KMS-11 (cell line): ENCODE measurements around the gene FBLL1.
"Not testable (repeated sequence)": the region's sequence is repeated elsewhere in the genome, so short reads cannot be mapped to it uniquely, and the experiment has no call there.

ENCODE experiments used
- H2AFZ ChIP-seq: fragments of 200-600 bp; sonication (generic); 2 replicates; pipeline ENCODE4 v1.6.1; 2016; ENCODE audit warnings: antibody characterized with exemption, mixed run types, low read depth
- H3K27ac ChIP-seq: fragments of 200-600 bp; sonication (generic); 2 replicates; pipeline ENCODE4 v1.6.1; 2016; ENCODE audit warnings: mild to moderate bottlenecking, mixed run types
- H3K27me3 ChIP-seq: fragments of 200-600 bp; sonication (generic); 2 replicates; pipeline ENCODE4 v1.6.1; 2017; ENCODE audit warnings: mild to moderate bottlenecking, low read depth, mixed run types, moderate library complexity; ENCODE audit not compliant: insufficient read depth
- H3K36me3 ChIP-seq: fragments of 200-600 bp; sonication (generic); 2 replicates; pipeline ENCODE4 v1.6.1; 2017; ENCODE audit warnings: mild to moderate bottlenecking, mixed run types; ENCODE audit not compliant: insufficient read depth
- H3K4me1 ChIP-seq: fragments of 200-600 bp; sonication (generic); 2 replicates; pipeline ENCODE4 v1.6.1; 2016; ENCODE audit warnings: mild to moderate bottlenecking, low read depth, mixed run types; ENCODE audit not compliant: poor library complexity, severe bottlenecking
- H3K4me2 ChIP-seq: fragments of 200-600 bp; sonication (generic); 2 replicates; pipeline ENCODE4 v1.7.0; 2016; ENCODE audit warnings: mild to moderate bottlenecking, mixed run types
- H3K4me3 ChIP-seq: fragments of 200-600 bp; sonication (generic); IDR thresholded peaks from 2 replicates; pipeline ENCODE4 v1.6.1; 2017; ENCODE audit warnings: low read depth, low read length, mixed read lengths; ENCODE audit not compliant: insufficient read depth
- H3K79me2 ChIP-seq: fragments of 200-600 bp; sonication (generic); 2 replicates; pipeline ENCODE4 v1.6.1; 2016; ENCODE audit warnings: low read depth, mixed run types; ENCODE audit not compliant: insufficient read depth
- H3K9ac ChIP-seq: fragments of 200-600 bp; sonication (generic); 2 replicates; pipeline ENCODE4 v1.6.1; 2016; ENCODE audit warnings: mild to moderate bottlenecking, mixed run types
- H4K20me1 ChIP-seq: fragments of 200-600 bp; sonication (generic); 2 replicates; pipeline ENCODE4 v1.6.1; 2016; ENCODE audit warnings: mild to moderate bottlenecking, mixed run types; ENCODE audit not compliant: insufficient read depth
- TF ChIP-seq, protein P1 (sequence below): fragments of 200-600 bp; sonication (generic); conservative IDR thresholded peaks from 2 replicates; pipeline ENCODE4 v1.6.1; 2017; ENCODE audit warnings: low read depth, mild to moderate bottlenecking, antibody characterized with exemption, low read length, moderate library complexity, mixed read lengths

The FBLL1 gene

DNA sequence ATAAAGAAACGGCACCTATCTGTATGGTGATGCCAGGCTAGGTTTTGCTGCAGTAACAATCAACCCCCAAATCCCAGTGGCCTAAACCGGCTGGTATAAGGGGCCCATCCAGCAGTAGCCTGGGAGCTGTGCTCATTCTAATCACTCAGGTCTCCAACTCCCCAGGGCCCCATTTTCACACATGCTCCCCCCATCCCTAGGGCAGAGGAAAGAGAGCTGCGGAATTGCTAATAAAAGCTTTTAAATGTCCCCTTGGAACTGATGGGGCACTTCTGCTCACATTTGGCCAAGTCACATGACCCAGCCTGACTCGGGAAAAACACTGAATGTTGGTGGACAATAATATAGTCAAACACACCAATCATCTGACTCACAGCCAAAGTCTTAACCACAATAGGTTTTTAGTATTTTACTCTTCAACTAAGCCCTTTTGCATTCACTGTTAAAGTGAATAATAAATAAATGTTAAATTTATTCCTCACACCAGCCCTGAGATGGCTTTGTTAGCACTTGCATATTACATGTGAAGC, 1.6 kb downstream of the FBLL1 start:
- H4K20me1 ChIP-seq: no peaks in the 10 kb centered on the region
- no peak overlapping the region for H3K27ac ChIP-seq
- no peak overlapping the region for H3K9ac ChIP-seq
- no peak overlapping the region for H3K4me2 ChIP-seq
- no peaks in the 10 kb centered on the region for H3K4me1 ChIP-seq
- no peaks in the 10 kb centered on the region for H3K36me3 ChIP-seq
- TF ChIP-seq, protein P1, sequence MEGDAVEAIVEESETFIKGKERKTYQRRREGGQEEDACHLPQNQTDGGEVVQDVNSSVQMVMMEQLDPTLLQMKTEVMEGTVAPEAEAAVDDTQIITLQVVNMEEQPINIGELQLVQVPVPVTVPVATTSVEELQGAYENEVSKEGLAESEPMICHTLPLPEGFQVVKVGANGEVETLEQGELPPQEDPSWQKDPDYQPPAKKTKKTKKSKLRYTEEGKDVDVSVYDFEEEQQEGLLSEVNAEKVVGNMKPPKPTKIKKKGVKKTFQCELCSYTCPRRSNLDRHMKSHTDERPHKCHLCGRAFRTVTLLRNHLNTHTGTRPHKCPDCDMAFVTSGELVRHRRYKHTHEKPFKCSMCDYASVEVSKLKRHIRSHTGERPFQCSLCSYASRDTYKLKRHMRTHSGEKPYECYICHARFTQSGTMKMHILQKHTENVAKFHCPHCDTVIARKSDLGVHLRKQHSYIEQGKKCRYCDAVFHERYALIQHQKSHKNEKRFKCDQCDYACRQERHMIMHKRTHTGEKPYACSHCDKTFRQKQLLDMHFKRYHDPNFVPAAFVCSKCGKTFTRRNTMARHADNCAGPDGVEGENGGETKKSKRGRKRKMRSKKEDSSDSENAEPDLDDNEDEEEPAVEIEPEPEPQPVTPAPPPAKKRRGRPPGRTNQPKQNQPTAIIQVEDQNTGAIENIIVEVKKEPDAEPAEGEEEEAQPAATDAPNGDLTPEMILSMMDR: no peak
- no peak overlapping the region for H3K4me3 ChIP-seq
- no peaks in the 10 kb centered on the region for H3K79me2 ChIP-seq
- H3K27me3 ChIP-seq: no peaks in the 10 kb centered on the region
- H2AFZ ChIP-seq: no peak overlapping the region

- Histone ChIP-seq H3K4me2 (no peak overlapping the region), H3K27me3 (no peaks in the 10 kb centered on the region), H2AFZ (no peak overlapping the region), H3K9ac (no peak overlapping the region), H3K27ac (no peak overlapping the region), H4K20me1 (no peaks in the 10 kb centered on the region), H3K79me2 (no peaks in the 10 kb centered on the region), H3K36me3 (no peaks in the 10 kb centered on the region), H3K4me3 (no peak overlapping the region), H3K4me1 (no peaks in the 10 kb centered on the region)
- TF ChIP-seq, protein P1: no peak
Observed at GRCh38 chr5:168531191-168531590, 2.1 kb downstream of the FBLL1 start.

DNA sequence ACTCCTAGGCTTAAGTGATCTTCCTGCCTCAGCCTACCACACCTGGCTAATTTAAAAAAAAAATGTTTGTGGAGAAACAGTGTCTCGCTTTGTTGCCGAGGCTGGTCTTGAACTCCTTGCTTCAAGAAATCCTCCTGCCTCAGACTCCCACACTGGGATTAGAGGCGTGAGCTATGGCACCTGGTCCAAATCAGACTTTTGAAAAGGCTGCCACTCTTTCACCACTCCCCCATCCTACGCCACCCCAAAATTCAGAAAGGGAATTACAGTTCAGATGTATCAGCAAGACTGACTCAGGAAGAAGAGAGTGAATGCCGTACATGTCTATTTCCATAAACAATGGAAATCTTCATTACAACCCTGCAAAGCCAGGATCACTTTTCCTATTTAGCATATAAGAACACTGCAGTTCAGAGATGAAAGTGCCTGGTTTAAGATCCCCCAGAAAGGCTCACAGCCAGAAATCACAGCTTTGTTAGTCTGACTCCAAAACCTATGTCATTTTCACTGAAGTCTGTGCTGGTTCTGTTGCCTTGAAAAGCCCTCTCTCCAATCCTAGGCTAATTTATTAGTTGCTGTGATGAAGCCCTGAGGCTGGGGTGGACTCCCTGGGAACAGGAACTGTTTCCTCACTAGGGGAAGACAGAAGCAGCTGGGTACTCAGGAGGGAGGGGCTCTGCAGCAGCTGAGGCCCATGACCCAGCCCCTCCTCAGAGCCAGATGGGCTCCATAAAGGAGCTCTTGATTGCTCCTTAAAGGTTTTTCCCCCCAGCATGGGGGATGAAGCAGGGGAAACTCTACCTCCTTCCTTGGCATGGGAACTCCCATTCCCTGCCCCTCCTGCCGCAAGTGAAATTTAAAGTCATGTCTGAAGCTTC, 3.1 kb downstream of the FBLL1 start:
- TF ChIP-seq, protein P1: no peak
- H4K20me1 ChIP-seq: no peaks in the 10 kb centered on the region
- H3K4me3 ChIP-seq: no peak overlapping the region
- no peaks in the 10 kb centered on the region for H3K79me2 ChIP-seq
- no peaks in the 10 kb centered on the region for H3K27me3 ChIP-seq
- H3K36me3 ChIP-seq: no peaks in the 10 kb centered on the region
- no peak overlapping the region for H3K4me2 ChIP-seq
- no peak overlapping the region for H3K9ac ChIP-seq
- no peak overlapping the region for H2AFZ ChIP-seq
- no peak overlapping the region for H3K27ac ChIP-seq
- no peaks in the 10 kb centered on the region for H3K4me1 ChIP-seq

DNA sequence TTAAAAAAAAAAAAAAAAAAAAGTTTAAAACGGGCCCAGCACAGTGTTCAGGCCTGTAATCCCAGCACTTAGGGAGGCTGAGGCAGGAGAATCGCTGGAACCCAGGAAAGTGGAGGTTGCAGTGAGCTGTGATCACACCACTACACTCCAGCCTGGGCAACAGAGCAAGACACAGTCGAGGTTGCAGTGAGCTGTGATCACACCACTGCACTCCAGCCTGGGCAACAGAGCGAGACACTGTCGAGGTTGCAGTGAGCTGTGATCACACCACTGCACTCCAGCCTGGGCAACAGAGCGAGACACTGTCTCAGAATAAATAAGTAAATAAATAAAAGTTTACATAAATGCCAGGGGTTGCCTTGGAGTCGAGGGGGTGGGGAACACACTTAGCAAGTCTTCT, 5.2 kb downstream of the FBLL1 start:
- H3K9ac ChIP-seq, H3K36me3 ChIP-seq, H3K4me1 ChIP-seq, H3K79me2 ChIP-seq, H2AFZ ChIP-seq, H3K27ac ChIP-seq, H3K4me3 ChIP-seq, H4K20me1 ChIP-seq, H3K4me2 ChIP-seq, H3K27me3 ChIP-seq: not testable (repeated sequence)

GRCh38 chr5:168537176-168537575, 8.1 kb downstream of the FBLL1 start:
- H3K4me1 ChIP-seq: no peaks in the 10 kb centered on the region
- H3K27ac ChIP-seq: no peak overlapping the region
- no peaks in the 10 kb centered on the region for H3K36me3 ChIP-seq
- H3K4me3 ChIP-seq: no peak overlapping the region
- H4K20me1 ChIP-seq: no peaks in the 10 kb centered on the region
- TF ChIP-seq, protein P1: no peak
- no peak overlapping the region for H2AFZ ChIP-seq
- no peaks in the 10 kb centered on the region for H3K79me2 ChIP-seq
- H3K9ac ChIP-seq: no peak overlapping the region
- H3K27me3 ChIP-seq: no peaks in the 10 kb centered on the region
- no peak overlapping the region for H3K4me2 ChIP-seq
